ENCODE results near the gene PLCXD3. TPM values are rescaled to one million over a fixed set of nuclear protein-coding genes. Genes with fewer than 3 reads are reported as not detected.

PLCXD3 gene
- total and polyA plus RNA-seq, 2 donors from 2014 or later = 5.1 to 11.7 TPM

- intact Hi-C loops (cut with DNase I) = no loop called here
- no peaks in the 10 kb centered on the region for H3K4me1 ChIP-seq (ENCODE audit: control insufficient read depth in 2 of 3, insufficient read depth in 2 of 3, low read depth in 1 of 3, low read length in 3 of 3)
- no peaks in the 10 kb centered on the region for H3K27me3 ChIP-seq (ENCODE audit: control insufficient read depth, insufficient read depth, low read length)
- no peaks in the 10 kb centered on the region for H3K9me3 ChIP-seq (ENCODE audit: control insufficient read depth in 2 of 3, insufficient read depth in 1 of 3, low read length in 3 of 3)
- H3K27ac ChIP-seq (ENCODE audit: low read depth in 2 of 2, low read length in 2 of 2) = no peak overlapping the region
- no peak overlapping the region for H3K9ac ChIP-seq (ENCODE audit: low read length in 3 of 3)
- FAIRE-seq (no peak), DNase-seq (no peak)
- H3K36me3 ChIP-seq (ENCODE audit: control insufficient read depth in 2 of 3, insufficient read depth in 3 of 3, low read length in 3 of 3) = no peaks in the 10 kb centered on the region
- no peak overlapping the region for H3K4me3 ChIP-seq (ENCODE audit: low read length in 3 of 3)
- TF ChIP-seq, protein P1, sequence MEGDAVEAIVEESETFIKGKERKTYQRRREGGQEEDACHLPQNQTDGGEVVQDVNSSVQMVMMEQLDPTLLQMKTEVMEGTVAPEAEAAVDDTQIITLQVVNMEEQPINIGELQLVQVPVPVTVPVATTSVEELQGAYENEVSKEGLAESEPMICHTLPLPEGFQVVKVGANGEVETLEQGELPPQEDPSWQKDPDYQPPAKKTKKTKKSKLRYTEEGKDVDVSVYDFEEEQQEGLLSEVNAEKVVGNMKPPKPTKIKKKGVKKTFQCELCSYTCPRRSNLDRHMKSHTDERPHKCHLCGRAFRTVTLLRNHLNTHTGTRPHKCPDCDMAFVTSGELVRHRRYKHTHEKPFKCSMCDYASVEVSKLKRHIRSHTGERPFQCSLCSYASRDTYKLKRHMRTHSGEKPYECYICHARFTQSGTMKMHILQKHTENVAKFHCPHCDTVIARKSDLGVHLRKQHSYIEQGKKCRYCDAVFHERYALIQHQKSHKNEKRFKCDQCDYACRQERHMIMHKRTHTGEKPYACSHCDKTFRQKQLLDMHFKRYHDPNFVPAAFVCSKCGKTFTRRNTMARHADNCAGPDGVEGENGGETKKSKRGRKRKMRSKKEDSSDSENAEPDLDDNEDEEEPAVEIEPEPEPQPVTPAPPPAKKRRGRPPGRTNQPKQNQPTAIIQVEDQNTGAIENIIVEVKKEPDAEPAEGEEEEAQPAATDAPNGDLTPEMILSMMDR (IDR thresholded peaks at IDR 0.05; ENCODE audit: borderline replicate concordance, extremely low read depth, insufficient read depth) = no peak
Observed at GRCh38 chr5:41312478-41313060, 197.8 kb downstream of the PLCXD3 start.

DNA sequence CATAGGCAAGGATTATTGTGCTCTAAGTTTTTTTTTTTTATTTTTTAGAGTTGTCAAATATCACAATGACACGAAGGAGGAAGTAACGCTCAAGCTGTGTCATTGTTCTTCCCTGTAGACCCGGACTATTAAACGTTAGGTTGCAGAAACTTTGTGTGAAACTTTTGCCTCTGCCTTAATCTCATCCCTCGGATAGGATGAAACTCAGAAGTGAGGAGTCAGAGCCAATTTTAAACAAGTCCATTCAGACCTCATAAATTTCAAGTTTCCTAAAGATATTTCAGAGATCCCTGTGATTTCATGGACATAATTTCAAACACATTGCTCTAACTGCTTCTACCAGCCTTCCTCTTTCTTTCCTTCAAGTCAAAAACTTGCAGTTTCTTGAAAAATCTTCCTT is 198.3 kb downstream of the PLCXD3 start:
- no peak for FAIRE-seq
- H3K4me3 ChIP-seq (ENCODE audit: low read length in 3 of 3) = no peak overlapping the region
- H3K36me3 ChIP-seq (ENCODE audit: control insufficient read depth in 2 of 3, insufficient read depth in 3 of 3, low read length in 3 of 3) = no peaks in the 10 kb centered on the region

DNA sequence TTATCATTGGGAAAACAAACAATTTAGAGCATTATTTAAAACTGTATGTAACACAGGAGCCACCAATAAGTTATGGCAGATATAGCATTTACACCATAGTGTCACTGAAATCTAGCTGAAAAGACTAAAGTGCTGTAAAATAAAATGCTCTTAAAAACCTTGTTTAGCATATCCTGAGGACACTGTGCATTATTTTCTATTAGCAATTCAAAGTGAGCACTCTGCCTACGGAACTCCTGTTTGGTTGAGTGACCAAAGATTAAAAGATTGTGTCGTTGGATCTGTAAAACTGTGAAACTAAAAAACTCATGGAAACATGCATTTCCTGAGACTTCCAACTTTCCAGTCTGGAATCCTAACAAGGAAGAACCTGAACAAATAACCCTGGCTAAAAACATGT is 201.1 kb downstream of the PLCXD3 start:
- no peaks in the 10 kb centered on the region for H3K4me1 ChIP-seq (ENCODE audit: control insufficient read depth in 2 of 3, insufficient read depth in 2 of 3, low read depth in 1 of 3, low read length in 3 of 3)
- no peak overlapping the region for H3K27ac ChIP-seq (ENCODE audit: low read depth in 2 of 2, low read length in 2 of 2)
- H3K36me3 ChIP-seq (ENCODE audit: control insufficient read depth in 2 of 3, insufficient read depth in 3 of 3, low read length in 3 of 3) = no peaks in the 10 kb centered on the region
- no peaks in the 10 kb centered on the region for H3K9me3 ChIP-seq (ENCODE audit: control insufficient read depth in 2 of 3, insufficient read depth in 1 of 3, low read length in 3 of 3)
- TF ChIP-seq, protein P1 (IDR thresholded peaks at IDR 0.05; ENCODE audit: borderline replicate concordance, extremely low read depth, insufficient read depth) = no peak
- DNase-seq (peak in 1 of 5 donors; percentile 2), FAIRE-seq (no peak)
- no peaks in the 10 kb centered on the region for H3K27me3 ChIP-seq (ENCODE audit: control insufficient read depth, insufficient read depth, low read length)
- H3K9ac ChIP-seq (ENCODE audit: low read length in 3 of 3) = no peak overlapping the region
- intact Hi-C loops (cut with DNase I) = no loop called here
- H3K4me3 ChIP-seq (ENCODE audit: low read length in 3 of 3) = no peak overlapping the region

More for the DNA sequence above, 198.3 kb downstream of the PLCXD3 start:
- no peaks in the 10 kb centered on the region for H3K27me3 ChIP-seq (ENCODE audit: control insufficient read depth, insufficient read depth, low read length)
- TF ChIP-seq, protein P1 (IDR thresholded peaks at IDR 0.05; ENCODE audit: borderline replicate concordance, extremely low read depth, insufficient read depth) = no peak
- no peaks in the 10 kb centered on the region for H3K4me1 ChIP-seq (ENCODE audit: control insufficient read depth in 2 of 3, insufficient read depth in 2 of 3, low read depth in 1 of 3, low read length in 3 of 3)
- intact Hi-C loops (cut with DNase I) = no loop called here
- no peaks in the 10 kb centered on the region for H3K9me3 ChIP-seq (ENCODE audit: control insufficient read depth in 2 of 3, insufficient read depth in 1 of 3, low read length in 3 of 3)
- no peak overlapping the region for H3K9ac ChIP-seq (ENCODE audit: low read length in 3 of 3)
- H3K27ac ChIP-seq (ENCODE audit: low read depth in 2 of 2, low read length in 2 of 2) = no peak overlapping the region
- DNase-seq = no peak

GRCh38 chr5:41306005-41306404 is 204.4 kb downstream of the PLCXD3 start:
- no peaks in the 10 kb centered on the region for H3K4me1 ChIP-seq (ENCODE audit: control insufficient read depth in 2 of 3, insufficient read depth in 2 of 3, low read depth in 1 of 3, low read length in 3 of 3)
- no peak overlapping the region for H3K4me3 ChIP-seq (ENCODE audit: low read length in 3 of 3)
- intact Hi-C loops (cut with DNase I) = no loop called here
- H3K27ac ChIP-seq (ENCODE audit: low read depth in 2 of 2, low read length in 2 of 2) = no peak overlapping the region
- FAIRE-seq = no peak
- no peak for DNase-seq
- H3K36me3 ChIP-seq (ENCODE audit: control insufficient read depth in 2 of 3, insufficient read depth in 3 of 3, low read length in 3 of 3) = no peaks in the 10 kb centered on the region
- no peaks in the 10 kb centered on the region for H3K9me3 ChIP-seq (ENCODE audit: control insufficient read depth in 2 of 3, insufficient read depth in 1 of 3, low read length in 3 of 3)
- TF ChIP-seq, protein P1 (IDR thresholded peaks at IDR 0.05; ENCODE audit: borderline replicate concordance, extremely low read depth, insufficient read depth) = no peak
- no peaks in the 10 kb centered on the region for H3K27me3 ChIP-seq (ENCODE audit: control insufficient read depth, insufficient read depth, low read length)
- no peak overlapping the region for H3K9ac ChIP-seq (ENCODE audit: low read length in 3 of 3)
